Activated naive CD8-positive, alpha-beta T cell treated with anti-CD3 and anti-CD28 coated beads, Interleukin-2, amount 50 U/mL, for 16 hours (primary cell): Measurements from ENCODE around the gene ABHD6.
"Not testable (repeated sequence)": the region's sequence is repeated elsewhere in the genome, so short reads cannot be mapped to it uniquely, and the experiment has no call there.

Source experiments
- DNase-seq: peaks from one replicate; pipeline ENCODE4 v3.0.0-alpha.2; 2020; ENCODE audit warnings: low read depth, low spot score

The ABHD6 gene

GRCh38 chr3:58242340-58242739 lies 4.7 kb downstream of the ABHD6 start:
- DNase-seq = no peak

- not testable (repeated sequence) for DNase-seq
Observed at GRCh38 chr3:58242860-58243259, 5.3 kb downstream of the ABHD6 start.

- no peak for DNase-seq
Observed at GRCh38 chr3:58243976-58244585, 6.5 kb downstream of the ABHD6 start.

GRCh38 chr3:58246148-58247047 lies 8.8 kb downstream of the ABHD6 start:
- DNase-seq = no peak

GRCh38 chr3:58249358-58250092 lies 11.9 kb downstream of the ABHD6 start:
- no peak for DNase-seq

GRCh38 chr3:58250093-58250707 lies 12.6 kb downstream of the ABHD6 start:
- no peak for DNase-seq

- no peak for DNase-seq
Observed at GRCh38 chr3:58251631-58252035, 14.0 kb downstream of the ABHD6 start.

- DNase-seq = no peak
Observed at GRCh38 chr3:58254144-58254543, 16.6 kb downstream of the ABHD6 start.

- DNase-seq = no peak
Observed at GRCh38 chr3:58256061-58256460, 18.5 kb downstream of the ABHD6 start.

GRCh38 chr3:58256511-58256910 lies 18.9 kb downstream of the ABHD6 start:
- no peak for DNase-seq

GRCh38 chr3:58258392-58259055 lies 20.9 kb downstream of the ABHD6 start:
- DNase-seq = no peak

GRCh38 chr3:58260261-58260731 lies 22.7 kb downstream of the ABHD6 start:
- DNase-seq = no peak

GRCh38 chr3:58260733-58261132 lies 23.1 kb downstream of the ABHD6 start:
- DNase-seq = no peak

GRCh38 chr3:58261954-58262666 lies 24.5 kb downstream of the ABHD6 start:
- DNase-seq = no peak

- no peak for DNase-seq
Observed at GRCh38 chr3:58266577-58266976, 29.0 kb downstream of the ABHD6 start.

GRCh38 chr3:58267543-58267942 lies 30.0 kb downstream of the ABHD6 start:
- not testable (repeated sequence) for DNase-seq

- DNase-seq = no peak
Observed at GRCh38 chr3:58269356-58269755, 31.8 kb downstream of the ABHD6 start.

GRCh38 chr3:58270485-58270884 lies 32.9 kb downstream of the ABHD6 start:
- DNase-seq = no peak

- no peak for DNase-seq
Observed at GRCh38 chr3:58271901-58272501, 34.4 kb downstream of the ABHD6 start.

GRCh38 chr3:58272891-58273290 lies 35.3 kb downstream of the ABHD6 start:
- no peak for DNase-seq
